ENCODE measurements around the gene NUDT16L1. TPM values are rescaled to one million over a fixed set of nuclear protein-coding genes. Genes with fewer than 3 reads are reported as not detected.

NUDT16L1 gene
- total and polyA plus RNA-seq, 4 donors: 11.1 to 28.3 (median 20.7) TPM

DNA sequence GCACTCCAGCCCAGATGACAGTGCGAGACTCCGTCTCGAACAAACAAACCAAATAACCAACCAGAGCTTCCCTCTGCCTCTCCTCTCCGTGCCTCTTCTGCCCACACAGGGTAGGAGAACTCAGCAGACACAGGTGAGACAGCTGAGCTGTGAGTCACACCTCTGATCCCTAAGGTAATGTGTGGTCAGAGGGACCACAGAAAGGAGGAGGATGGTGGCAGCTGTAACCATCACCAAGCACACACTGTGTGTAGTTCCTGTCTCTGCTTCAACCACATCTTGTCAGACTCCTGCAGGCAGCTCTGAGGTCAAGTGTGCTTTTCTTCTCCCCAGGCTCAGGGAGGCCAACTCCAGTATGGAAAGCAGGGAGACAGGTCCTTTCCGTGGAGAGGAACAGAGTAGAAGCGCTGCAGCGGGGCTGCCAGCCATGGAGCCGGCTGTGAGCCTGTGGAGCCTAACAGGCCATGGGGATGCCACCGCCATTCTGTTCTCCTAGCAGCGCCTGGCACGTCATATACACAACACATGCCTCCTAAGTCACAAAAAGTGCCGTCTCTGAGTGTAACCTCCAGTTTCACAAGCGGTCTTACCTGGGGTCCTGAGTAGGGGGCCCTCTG lies 7.1 kb downstream of the NUDT16L1 start:
- Histone ChIP-seq H3K27ac (ENCODE audit: low read depth in 1 of 2, low read length in 2 of 2) (no peak overlapping the region), H3K9me3 (ENCODE audit: control insufficient read depth, low read length) (no peaks in the 10 kb centered on the region), H3K36me3 (ENCODE audit: control insufficient read depth in 1 of 2, insufficient read depth in 2 of 2, low read length in 1 of 2) (peaks cover 0 to 15% of the 10 kb centered on the region in 2 donors), H3K27me3 (ENCODE audit: control insufficient read depth in 1 of 2, insufficient read depth in 2 of 2, low read length in 1 of 2) (no peaks in the 10 kb centered on the region), H3K4me3 (ENCODE audit: low read length in 2 of 2) (no peak overlapping the region), H3K4me1 (ENCODE audit: control insufficient read depth in 1 of 2, insufficient read depth in 2 of 2, low read length in 2 of 2) (no peaks in the 10 kb centered on the region)
- ATAC-seq (ENCODE audit: low FRiP score) (no peak), DNase-seq (no peak)
- intact Hi-C loops (cut with DNase I): no loop called here
- WGBS, 2 donors: 95% methylated on average over 13 of the region's 13 CpGs

GRCh38 chr16:4700997-4701743 lies 7.8 kb downstream of the NUDT16L1 start:
- DNase-seq: no peak
- 83 to 85% methylated on average over 33 of the region's 33 CpGs for WGBS, 2 donors
- Histone ChIP-seq H3K27me3 (ENCODE audit: control insufficient read depth in 1 of 2, insufficient read depth in 2 of 2, low read length in 1 of 2) (no peaks in the 10 kb centered on the region), H3K9me3 (ENCODE audit: control insufficient read depth, low read length) (no peaks in the 10 kb centered on the region), H3K27ac (ENCODE audit: low read depth in 1 of 2, low read length in 2 of 2) (no peak overlapping the region), H3K36me3 (ENCODE audit: control insufficient read depth in 1 of 2, insufficient read depth in 2 of 2, low read length in 1 of 2) (peaks cover 0 to 15% of the 10 kb centered on the region in 2 donors), H3K4me3 (ENCODE audit: low read length in 2 of 2) (no peak overlapping the region), H3K4me1 (ENCODE audit: control insufficient read depth in 1 of 2, insufficient read depth in 2 of 2, low read length in 2 of 2) (no peaks in the 10 kb centered on the region)
- no peak for ATAC-seq (ENCODE audit: low FRiP score)
- intact Hi-C loops (cut with DNase I): no loop called here

DNA sequence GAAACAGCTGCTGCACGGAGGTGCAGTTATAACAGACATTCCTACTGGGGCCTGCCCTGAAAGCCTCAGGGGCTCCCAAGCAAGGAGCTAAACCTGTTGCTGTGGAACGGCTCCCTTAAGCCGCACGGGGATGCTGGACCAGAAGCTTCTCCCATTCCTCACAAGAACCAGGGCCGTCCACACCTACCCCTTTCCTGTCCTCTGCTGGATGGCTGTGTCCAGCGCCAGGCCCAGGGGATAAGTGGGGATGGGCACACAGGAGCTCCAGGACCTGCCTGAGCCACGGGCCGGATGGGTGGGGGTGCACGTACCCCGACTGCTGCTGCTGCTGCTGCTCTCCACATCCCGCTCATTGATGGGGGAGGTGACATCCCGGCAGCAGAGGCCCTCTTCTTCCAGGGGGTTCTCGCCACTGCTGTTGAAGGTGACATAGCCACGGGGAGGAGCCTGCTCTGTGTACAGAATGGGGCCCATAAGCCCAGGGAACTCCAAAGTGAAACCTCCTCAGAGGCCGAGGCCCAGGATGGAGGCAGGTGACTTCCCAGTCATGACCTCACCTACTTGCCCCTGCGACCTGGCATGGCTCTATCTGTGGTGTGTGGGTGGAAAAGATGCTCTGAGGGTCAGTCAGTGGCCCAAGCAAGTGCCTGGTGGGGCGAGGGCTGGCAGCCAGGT lies 8.6 kb downstream of the NUDT16L1 start:
- Histone ChIP-seq H3K4me3 (ENCODE audit: low read length in 2 of 2) (no peak overlapping the region), H3K4me1 (ENCODE audit: control insufficient read depth in 1 of 2, insufficient read depth in 2 of 2, low read length in 2 of 2) (no peaks in the 10 kb centered on the region), H3K27ac (ENCODE audit: low read depth in 1 of 2, low read length in 2 of 2) (no peak overlapping the region), H3K36me3 (ENCODE audit: control insufficient read depth in 1 of 2, insufficient read depth in 2 of 2, low read length in 1 of 2) (peaks cover 0 to 18% of the 10 kb centered on the region in 2 donors), H3K27me3 (ENCODE audit: control insufficient read depth in 1 of 2, insufficient read depth in 2 of 2, low read length in 1 of 2) (no peaks in the 10 kb centered on the region), H3K9me3 (ENCODE audit: control insufficient read depth, low read length) (no peaks in the 10 kb centered on the region)
- ATAC-seq (ENCODE audit: low FRiP score): no peak
- intact Hi-C loops (cut with DNase I): no loop called here
- no peak for DNase-seq
- 85% methylated on average over 17 of the region's 17 CpGs for WGBS, 2 donors

DNA sequence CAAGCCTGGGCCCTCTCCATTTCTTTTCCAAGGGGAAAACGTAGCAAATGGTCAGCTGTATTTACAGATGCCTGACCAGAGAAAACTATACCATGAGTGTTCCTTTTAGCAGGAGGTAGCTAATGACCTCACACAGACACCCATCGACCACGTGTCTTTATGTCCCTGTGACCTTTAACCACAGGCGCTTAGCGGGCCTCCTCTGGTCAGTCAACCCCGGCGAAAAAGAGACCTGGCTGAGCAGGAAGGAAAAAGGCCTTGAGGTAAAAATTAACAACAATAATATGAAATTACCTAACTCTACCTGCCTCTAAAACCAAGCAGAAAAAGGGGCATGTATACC lies 9.1 kb downstream of the NUDT16L1 start:
- DNase-seq (no peak), ATAC-seq (ENCODE audit: low FRiP score) (no peak)
- H3K4me3 ChIP-seq (ENCODE audit: low read length in 2 of 2): no peak overlapping the region
- no peaks in the 10 kb centered on the region for H3K4me1 ChIP-seq (ENCODE audit: control insufficient read depth in 1 of 2, insufficient read depth in 2 of 2, low read length in 2 of 2)
- no peaks in the 10 kb centered on the region for H3K9me3 ChIP-seq (ENCODE audit: control insufficient read depth, low read length)
- intact Hi-C loops (cut with DNase I): no loop called here
- H3K36me3 ChIP-seq (ENCODE audit: control insufficient read depth in 1 of 2, insufficient read depth in 2 of 2, low read length in 1 of 2): peaks cover 0 to 18% of the 10 kb centered on the region in 2 donors
- no peak overlapping the region for H3K27ac ChIP-seq (ENCODE audit: low read depth in 1 of 2, low read length in 2 of 2)
- 65 to 71% methylated on average over 7 of the region's 7 CpGs for WGBS, 2 donors
- H3K27me3 ChIP-seq (ENCODE audit: control insufficient read depth in 1 of 2, insufficient read depth in 2 of 2, low read length in 1 of 2): no peaks in the 10 kb centered on the region

- intact Hi-C loops (cut with DNase I): no loop called here
- WGBS, 2 donors: 88% methylated on average over 7 of the region's 7 CpGs
- Histone ChIP-seq H3K27ac (ENCODE audit: low read depth in 1 of 2, low read length in 2 of 2) (no peak overlapping the region), H3K4me1 (ENCODE audit: control insufficient read depth in 1 of 2, insufficient read depth in 2 of 2, low read length in 2 of 2) (no peaks in the 10 kb centered on the region), H3K36me3 (ENCODE audit: control insufficient read depth in 1 of 2, insufficient read depth in 2 of 2, low read length in 1 of 2) (peaks cover 0 to 15% of the 10 kb centered on the region in 2 donors), H3K9me3 (ENCODE audit: control insufficient read depth, low read length) (no peaks in the 10 kb centered on the region), H3K27me3 (ENCODE audit: control insufficient read depth in 1 of 2, insufficient read depth in 2 of 2, low read length in 1 of 2) (no peaks in the 10 kb centered on the region), H3K4me3 (ENCODE audit: low read length in 2 of 2) (no peak overlapping the region)
- DNase-seq (no peak), ATAC-seq (ENCODE audit: low FRiP score) (no peak)
These were observed 10.5 kb downstream of the NUDT16L1 start for GRCh38 chr16:4703906-4704305.

- H3K36me3 ChIP-seq (ENCODE audit: control insufficient read depth in 1 of 2, insufficient read depth in 2 of 2, low read length in 1 of 2): peaks cover 0 to 13% of the 10 kb centered on the region in 2 donors
- 76% methylated on average over 8 of the region's 8 CpGs for WGBS, 2 donors
- no peaks in the 10 kb centered on the region for H3K27me3 ChIP-seq (ENCODE audit: control insufficient read depth in 1 of 2, insufficient read depth in 2 of 2, low read length in 1 of 2)
- no peak overlapping the region for H3K27ac ChIP-seq (ENCODE audit: low read depth in 1 of 2, low read length in 2 of 2)
- intact Hi-C loops (cut with DNase I): no loop called here
- ATAC-seq (ENCODE audit: low FRiP score): no peak
- no peak for DNase-seq
- H3K9me3 ChIP-seq (ENCODE audit: control insufficient read depth, low read length): no peaks in the 10 kb centered on the region
- H3K4me1 ChIP-seq (ENCODE audit: control insufficient read depth in 1 of 2, insufficient read depth in 2 of 2, low read length in 2 of 2): no peaks in the 10 kb centered on the region
- H3K4me3 ChIP-seq (ENCODE audit: low read length in 2 of 2): no peak overlapping the region
These were observed 11.1 kb downstream of the NUDT16L1 start for GRCh38 chr16:4704491-4704890.

DNA sequence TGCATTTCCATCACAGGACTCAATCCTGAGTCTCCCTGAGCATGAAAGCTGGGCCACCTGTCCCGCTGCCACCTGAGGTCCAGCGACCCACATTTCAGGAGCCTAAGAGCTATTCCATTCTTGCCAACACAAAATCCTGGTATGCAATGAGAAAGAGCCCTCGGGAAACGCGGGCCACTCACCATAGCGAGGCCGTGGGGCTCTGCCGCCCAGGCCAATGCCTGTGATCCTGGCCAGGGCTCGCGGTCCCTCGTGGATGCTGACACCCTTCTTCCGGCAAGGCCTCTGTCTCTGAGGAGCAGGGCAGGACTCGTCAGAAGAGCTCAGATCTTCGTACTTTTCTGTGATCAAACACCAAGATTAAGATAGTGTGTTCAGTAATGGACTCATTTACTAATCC lies 11.6 kb downstream of the NUDT16L1 start:
- ATAC-seq (ENCODE audit: low FRiP score) (no peak), DNase-seq (no peak)
- intact Hi-C loops (cut with DNase I): no loop called here
- H3K4me3 ChIP-seq (ENCODE audit: low read length in 2 of 2): no peak overlapping the region
- H3K4me1 ChIP-seq (ENCODE audit: control insufficient read depth in 1 of 2, insufficient read depth in 2 of 2, low read length in 2 of 2): no peaks in the 10 kb centered on the region
- no peak overlapping the region for H3K27ac ChIP-seq (ENCODE audit: low read depth in 1 of 2, low read length in 2 of 2)
- H3K9me3 ChIP-seq (ENCODE audit: control insufficient read depth, low read length): no peaks in the 10 kb centered on the region
- H3K36me3 ChIP-seq (ENCODE audit: control insufficient read depth in 1 of 2, insufficient read depth in 2 of 2, low read length in 1 of 2): peaks cover 0 to 13% of the 10 kb centered on the region in 2 donors
- 93 to 94% methylated on average over 14 of the region's 14 CpGs for WGBS, 2 donors
- H3K27me3 ChIP-seq (ENCODE audit: control insufficient read depth in 1 of 2, insufficient read depth in 2 of 2, low read length in 1 of 2): no peaks in the 10 kb centered on the region

DNA sequence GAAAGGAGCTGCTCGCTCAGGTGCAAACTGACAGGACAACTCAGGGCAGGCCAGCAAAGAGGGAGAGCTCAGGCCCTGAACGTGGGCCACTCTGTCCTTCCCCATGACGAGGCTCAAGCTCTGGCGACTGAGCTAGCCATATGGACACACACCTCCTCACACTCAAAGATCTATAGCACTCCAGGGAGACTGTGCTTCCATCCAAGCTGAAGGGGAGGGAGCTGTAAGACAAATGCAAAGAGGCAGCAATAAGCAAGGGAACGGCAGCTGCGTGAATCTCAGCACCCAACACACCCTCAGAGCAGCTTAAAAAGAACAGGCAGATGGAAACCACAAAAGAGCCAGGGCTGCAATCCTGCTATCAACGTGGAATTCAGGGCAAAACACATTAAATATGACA lies 13.5 kb downstream of the NUDT16L1 start:
- ATAC-seq (ENCODE audit: low FRiP score) (no peak), DNase-seq (no peak)
- WGBS, 2 donors: 55 to 74% methylated on average over 7 of the region's 7 CpGs
- Histone ChIP-seq H3K36me3 (ENCODE audit: control insufficient read depth in 1 of 2, insufficient read depth in 2 of 2, low read length in 1 of 2) (peaks cover 0 to 9% of the 10 kb centered on the region in 2 donors), H3K27ac (ENCODE audit: low read depth in 1 of 2, low read length in 2 of 2) (no peak overlapping the region), H3K9me3 (ENCODE audit: control insufficient read depth, low read length) (no peaks in the 10 kb centered on the region), H3K27me3 (ENCODE audit: control insufficient read depth in 1 of 2, insufficient read depth in 2 of 2, low read length in 1 of 2) (no peaks in the 10 kb centered on the region), H3K4me3 (ENCODE audit: low read length in 2 of 2) (no peak overlapping the region), H3K4me1 (ENCODE audit: control insufficient read depth in 1 of 2, insufficient read depth in 2 of 2, low read length in 2 of 2) (no peaks in the 10 kb centered on the region)
- intact Hi-C loops (cut with DNase I): no loop called here

DNA sequence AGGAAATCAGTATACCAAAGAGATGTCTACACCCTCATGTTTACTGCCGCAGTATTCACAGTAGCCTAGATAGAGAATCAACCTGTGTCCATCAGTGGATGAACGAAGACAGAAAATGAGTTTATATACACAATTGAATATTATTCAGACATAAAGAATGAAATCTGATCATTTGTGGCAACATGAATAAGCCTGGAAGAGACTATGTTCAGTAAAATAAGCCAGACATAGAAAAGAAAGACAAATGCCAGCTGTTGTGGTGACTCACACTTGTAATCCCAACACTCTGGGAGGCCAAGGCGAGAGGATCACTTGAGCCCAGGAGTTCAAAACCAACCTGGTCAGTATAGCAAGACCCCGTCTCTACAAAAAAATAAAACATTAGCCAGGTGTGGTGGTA lies 16.1 kb downstream of the NUDT16L1 start:
- H3K27ac ChIP-seq (ENCODE audit: low read depth in 1 of 2, low read length in 2 of 2): no peak overlapping the region
- H3K36me3 ChIP-seq (ENCODE audit: control insufficient read depth in 1 of 2, insufficient read depth in 2 of 2, low read length in 1 of 2): peaks cover 2 to 3% of the 10 kb centered on the region in 2 donors
- DNase-seq (no peak), ATAC-seq (ENCODE audit: low FRiP score) (no peak)
- intact Hi-C loops (cut with DNase I): no loop called here
- H3K27me3 ChIP-seq (ENCODE audit: control insufficient read depth in 1 of 2, insufficient read depth in 2 of 2, low read length in 1 of 2): no peaks in the 10 kb centered on the region
- H3K4me3 ChIP-seq (ENCODE audit: low read length in 2 of 2): no peak overlapping the region
- 97% methylated on average over 4 of the region's 4 CpGs for WGBS, 2 donors
- H3K4me1 ChIP-seq (ENCODE audit: control insufficient read depth in 1 of 2, insufficient read depth in 2 of 2, low read length in 2 of 2): no peaks in the 10 kb centered on the region
- no peaks in the 10 kb centered on the region for H3K9me3 ChIP-seq (ENCODE audit: control insufficient read depth, low read length)
